HG03039 (cell line): ENCODE measurements around the gene PEX14.

Experiments used
- ATAC-seq: cut with Tn5 transposase; IDR thresholded peaks from one replicate; pipeline ENCODE4 v1.9.1; 2021; ENCODE audit warnings: mild to moderate bottlenecking, moderate library complexity; ENCODE audit not compliant: unreplicated experiment

The PEX14 gene

GRCh38 chr1:10629816-10630571 lies 155.2 kb downstream of the PEX14 start:
- ATAC-seq = no peak

- ATAC-seq = no peak
These were observed 155.9 kb downstream of the PEX14 start for GRCh38 chr1:10630661-10631120.

- no peak for ATAC-seq
These were observed 156.5 kb downstream of the PEX14 start for GRCh38 chr1:10631121-10631810.

GRCh38 chr1:10631811-10632593 lies 157.3 kb downstream of the PEX14 start:
- ATAC-seq = no peak

- no peak for ATAC-seq
These were observed 157.9 kb downstream of the PEX14 start for GRCh38 chr1:10632691-10633090.

GRCh38 chr1:10633416-10633815 lies 158.7 kb downstream of the PEX14 start:
- ATAC-seq = no peak

- no peak for ATAC-seq
These were observed 159.3 kb downstream of the PEX14 start for GRCh38 chr1:10634075-10634427.

GRCh38 chr1:10634428-10635084 lies 159.8 kb downstream of the PEX14 start:
- ATAC-seq = no peak

- ATAC-seq = no peak
These were observed 160.5 kb downstream of the PEX14 start for GRCh38 chr1:10635085-10635896.

GRCh38 chr1:10635992-10636391 lies 161.2 kb downstream of the PEX14 start:
- no peak for ATAC-seq

- ATAC-seq = no peak
These were observed 162.7 kb downstream of the PEX14 start for GRCh38 chr1:10637400-10637799.

- ATAC-seq = no peak
These were observed 163.2 kb downstream of the PEX14 start for GRCh38 chr1:10637834-10638558.

- ATAC-seq = no peak
These were observed 163.8 kb downstream of the PEX14 start for GRCh38 chr1:10638559-10639005.

- ATAC-seq = no peak
These were observed 164.4 kb downstream of the PEX14 start for GRCh38 chr1:10639011-10639774.

GRCh38 chr1:10639775-10640578 lies 165.2 kb downstream of the PEX14 start:
- no peak for ATAC-seq

- no peak for ATAC-seq
These were observed 166.2 kb downstream of the PEX14 start for GRCh38 chr1:10640843-10641553.

GRCh38 chr1:10641976-10642375 lies 167.2 kb downstream of the PEX14 start:
- no peak for ATAC-seq
